Measurements from ENCODE around the gene PPFIA3.

PPFIA3 gene

GRCh38 chr19:49182848-49183375 lies 63.6 kb downstream of the PPFIA3 start:
- H2AFZ ChIP-seq = no peak overlapping the region
- TF ChIP-seq, protein P1, sequence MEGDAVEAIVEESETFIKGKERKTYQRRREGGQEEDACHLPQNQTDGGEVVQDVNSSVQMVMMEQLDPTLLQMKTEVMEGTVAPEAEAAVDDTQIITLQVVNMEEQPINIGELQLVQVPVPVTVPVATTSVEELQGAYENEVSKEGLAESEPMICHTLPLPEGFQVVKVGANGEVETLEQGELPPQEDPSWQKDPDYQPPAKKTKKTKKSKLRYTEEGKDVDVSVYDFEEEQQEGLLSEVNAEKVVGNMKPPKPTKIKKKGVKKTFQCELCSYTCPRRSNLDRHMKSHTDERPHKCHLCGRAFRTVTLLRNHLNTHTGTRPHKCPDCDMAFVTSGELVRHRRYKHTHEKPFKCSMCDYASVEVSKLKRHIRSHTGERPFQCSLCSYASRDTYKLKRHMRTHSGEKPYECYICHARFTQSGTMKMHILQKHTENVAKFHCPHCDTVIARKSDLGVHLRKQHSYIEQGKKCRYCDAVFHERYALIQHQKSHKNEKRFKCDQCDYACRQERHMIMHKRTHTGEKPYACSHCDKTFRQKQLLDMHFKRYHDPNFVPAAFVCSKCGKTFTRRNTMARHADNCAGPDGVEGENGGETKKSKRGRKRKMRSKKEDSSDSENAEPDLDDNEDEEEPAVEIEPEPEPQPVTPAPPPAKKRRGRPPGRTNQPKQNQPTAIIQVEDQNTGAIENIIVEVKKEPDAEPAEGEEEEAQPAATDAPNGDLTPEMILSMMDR (IDR thresholded peaks at IDR 0.05) = no peak

GRCh38 chr19:49186108-49186507 lies 66.8 kb downstream of the PPFIA3 start:
- TF ChIP-seq, protein P1 (IDR thresholded peaks at IDR 0.05) = no peak
- Histone ChIP-seq H2AFZ (no peak overlapping the region), H3K79me2 (no peaks in the 10 kb centered on the region), H3K4me2 (ENCODE audit: low read length) (no peak overlapping the region), H3K9me3 (ENCODE audit: control insufficient read depth, low read length) (no peaks in the 10 kb centered on the region), H3K27ac (no peak overlapping the region), H3K36me3 (ENCODE audit: control insufficient read depth, insufficient read depth, low read length) (no peaks in the 10 kb centered on the region), H3K27me3 (ENCODE audit: control insufficient read depth, insufficient read depth, low read length) (no peaks in the 10 kb centered on the region), H3K4me1 (no peaks in the 10 kb centered on the region), H3K9ac (no peak overlapping the region), H3K4me3 (ENCODE audit: low read depth, low read length) (no peak overlapping the region)

More at GRCh38 chr19:49182848-49183375, 63.6 kb downstream of the PPFIA3 start:
- no peaks in the 10 kb centered on the region for H3K36me3 ChIP-seq (ENCODE audit: control insufficient read depth, insufficient read depth, low read length)
- no peaks in the 10 kb centered on the region for H3K4me1 ChIP-seq
- no peaks in the 10 kb centered on the region for H3K9me3 ChIP-seq (ENCODE audit: control insufficient read depth, low read length)
- H3K79me2 ChIP-seq = no peaks in the 10 kb centered on the region
- no peak overlapping the region for H3K4me3 ChIP-seq (ENCODE audit: low read depth, low read length)
- H3K27ac ChIP-seq = no peak overlapping the region
- no peaks in the 10 kb centered on the region for H3K27me3 ChIP-seq (ENCODE audit: control insufficient read depth, insufficient read depth, low read length)
- H3K9ac ChIP-seq = no peak overlapping the region
- H3K4me2 ChIP-seq (ENCODE audit: low read length) = no peak overlapping the region

DNA sequence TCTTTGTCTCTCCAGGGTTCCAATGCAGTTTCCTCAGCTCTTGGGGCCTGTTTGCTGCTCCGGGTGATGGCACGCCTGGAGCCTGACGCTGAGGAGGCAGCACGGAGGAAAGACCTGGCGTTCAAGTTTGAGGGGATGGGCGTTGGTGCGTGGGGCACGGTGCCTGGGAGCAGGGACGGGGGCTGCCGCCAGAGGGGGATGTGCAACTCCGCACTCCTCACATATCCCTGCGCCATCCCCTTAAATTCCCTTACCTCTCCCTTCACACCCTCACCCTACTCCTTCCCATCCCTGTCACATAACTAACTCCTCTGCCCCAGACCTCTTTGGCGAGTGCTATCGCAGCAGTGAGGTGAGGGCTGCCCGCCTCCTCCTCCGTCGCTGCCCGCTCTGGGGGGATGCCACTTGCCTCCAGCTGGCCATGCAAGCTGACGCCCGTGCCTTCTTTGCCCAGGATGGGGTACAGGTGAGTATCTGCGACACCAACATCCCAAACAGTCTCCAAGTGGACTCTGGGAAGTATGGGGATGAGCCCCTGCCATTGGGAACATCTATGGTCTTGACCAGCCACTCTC lies 69.4 kb downstream of the PPFIA3 start:
- H3K27ac ChIP-seq = peak overlapping the region; percentile 26
- no peak overlapping the region for H3K4me3 ChIP-seq (ENCODE audit: low read depth, low read length)
- H2AFZ ChIP-seq = no peak overlapping the region
- no peaks in the 10 kb centered on the region for H3K27me3 ChIP-seq (ENCODE audit: control insufficient read depth, insufficient read depth, low read length)
- no peak overlapping the region for H3K4me2 ChIP-seq (ENCODE audit: low read length)
- no peaks in the 10 kb centered on the region for H3K79me2 ChIP-seq
- no peaks in the 10 kb centered on the region for H3K9me3 ChIP-seq (ENCODE audit: control insufficient read depth, low read length)
- no peaks in the 10 kb centered on the region for H3K4me1 ChIP-seq
- no peak overlapping the region for H3K9ac ChIP-seq
- no peaks in the 10 kb centered on the region for H3K36me3 ChIP-seq (ENCODE audit: control insufficient read depth, insufficient read depth, low read length)
- TF ChIP-seq, protein P1 (IDR thresholded peaks at IDR 0.05) = no peak

DNA sequence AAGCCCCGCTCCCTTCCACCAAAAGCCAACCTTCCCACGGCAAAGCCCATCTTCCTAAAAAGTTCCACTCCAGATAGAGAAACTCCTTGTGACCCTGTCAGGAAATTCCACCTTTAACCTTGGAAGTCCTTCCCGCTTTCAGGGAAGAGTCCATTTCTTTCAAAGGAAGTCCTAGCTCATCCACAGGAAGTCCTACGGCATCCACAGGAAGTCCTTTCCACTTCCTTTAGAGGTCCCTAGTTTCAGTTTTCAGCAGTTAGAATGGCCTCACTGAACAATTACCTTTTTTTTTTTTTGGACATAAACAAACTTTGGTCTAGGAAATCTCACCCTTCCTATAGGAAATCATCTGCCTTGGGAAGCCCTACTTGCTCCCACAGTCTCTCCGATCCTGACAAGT lies 69.9 kb downstream of the PPFIA3 start:
- H3K27ac ChIP-seq = peak overlapping the region; percentile 40
- H3K9ac ChIP-seq = no peak overlapping the region
- no peaks in the 10 kb centered on the region for H3K9me3 ChIP-seq (ENCODE audit: control insufficient read depth, low read length)
- no peak overlapping the region for H3K4me2 ChIP-seq (ENCODE audit: low read length)
- no peaks in the 10 kb centered on the region for H3K4me1 ChIP-seq
- no peak overlapping the region for H3K4me3 ChIP-seq (ENCODE audit: low read depth, low read length)
- H2AFZ ChIP-seq = no peak overlapping the region
- H3K79me2 ChIP-seq = no peaks in the 10 kb centered on the region
- H3K36me3 ChIP-seq (ENCODE audit: control insufficient read depth, insufficient read depth, low read length) = no peaks in the 10 kb centered on the region
- H3K27me3 ChIP-seq (ENCODE audit: control insufficient read depth, insufficient read depth, low read length) = no peaks in the 10 kb centered on the region
- TF ChIP-seq, protein P1 (IDR thresholded peaks at IDR 0.05) = no peak

- Histone ChIP-seq H3K79me2 (no peaks in the 10 kb centered on the region), H3K27ac (no peak overlapping the region), H3K9ac (no peak overlapping the region), H3K9me3 (ENCODE audit: control insufficient read depth, low read length) (no peaks in the 10 kb centered on the region), H2AFZ (no peak overlapping the region), H3K4me3 (ENCODE audit: low read depth, low read length) (no peak overlapping the region), H3K27me3 (ENCODE audit: control insufficient read depth, insufficient read depth, low read length) (no peaks in the 10 kb centered on the region), H3K4me2 (ENCODE audit: low read length) (no peak overlapping the region), H3K36me3 (ENCODE audit: control insufficient read depth, insufficient read depth, low read length) (no peaks in the 10 kb centered on the region), H3K4me1 (no peaks in the 10 kb centered on the region)
- TF ChIP-seq, protein P1 (IDR thresholded peaks at IDR 0.05) = no peak
Observed at GRCh38 chr19:49190781-49191180, 71.4 kb downstream of the PPFIA3 start.
